Caco-2 (cell line): Measurements from ENCODE around the gene STK33. TPM values are rescaled to one million over a fixed set of nuclear protein-coding genes. Genes with fewer than 3 reads are reported as not detected.

Experiments used
- BruUV-seq: library from RNA; stranded (reverse); fragments of 400-500 nt; replicated peaks from 2 replicates; lab custom pipeline; 2021; lab: Mats Ljungman, UMichigan
- CTCF ChIA-PET: fragments of 300-600 bp; sonication (Branson Sonifier 250); formaldehyde crosslinking; loops from one replicate; lab custom pipeline; 2022; ENCODE audit warnings: antibody characterized with exemption; lab: Charles Lee
- POLR2A ChIA-PET: fragments of 300-600 bp; sonication (Branson Sonifier 250); formaldehyde crosslinking; loops from one replicate; lab custom pipeline; 2022; ENCODE audit warnings: antibody characterized with exemption; lab: Charles Lee
- DNase-seq, 2 experiments: peaks; one replicate each; pipeline versions ENCODE4 v3.0.0 to v3.0.0-alpha.2; 2020 to 2022
- H3K27me3 ChIP-seq: replicated peaks from 2 replicates; pipeline ENCODE4 v1.6.0; 2011; ENCODE audit warnings: low read length; ENCODE audit not compliant: control insufficient read depth, insufficient read depth
- H3K36me3 ChIP-seq: 2 replicates; pipeline ENCODE4 v1.5.1; 2011; ENCODE audit warnings: low read length; ENCODE audit not compliant: control insufficient read depth, insufficient read depth
- H3K4me1 ChIP-seq: fragments of 250-450 bp; sonication (Bioruptor Pico); 2 replicates; pipeline ENCODE4 v1.5.1; 2020; ENCODE audit warnings: mild to moderate bottlenecking
- H3K4me3 ChIP-seq: 2 replicates; pipeline ENCODE4 v1.5.1; 2011; ENCODE audit warnings: low read depth, mild to moderate bottlenecking, control low read depth, low read length
- H3K9me3 ChIP-seq: fragments of 250-450 bp; sonication (Bioruptor Pico); 2 replicates; pipeline ENCODE4 v1.5.1; 2020; ENCODE audit warnings: mild to moderate bottlenecking, moderate library complexity
- H3K27ac Mint-ChIP-seq: one replicate; pipeline ENCODE4 v1.8.0; 2022; ENCODE audit warnings: mixed read lengths; ENCODE audit not compliant: unreplicated experiment
- H3K27me3 Mint-ChIP-seq: one replicate; pipeline ENCODE4 v1.8.0; 2022; ENCODE audit warnings: mixed read lengths; ENCODE audit not compliant: insufficient read depth, unreplicated experiment
- H3K36me3 Mint-ChIP-seq: one replicate; pipeline ENCODE4 v1.8.0; 2022; ENCODE audit warnings: mild to moderate bottlenecking, mixed read lengths; ENCODE audit not compliant: insufficient read depth, unreplicated experiment
- H3K4me1 Mint-ChIP-seq: one replicate; pipeline ENCODE4 v1.8.0; 2022; ENCODE audit warnings: low read depth, mixed read lengths; ENCODE audit not compliant: unreplicated experiment
- H3K4me3 Mint-ChIP-seq: one replicate; pipeline ENCODE4 v1.8.0; 2022; ENCODE audit warnings: mild to moderate bottlenecking, moderate library complexity, mixed read lengths; ENCODE audit not compliant: unreplicated experiment
- H3K9me3 Mint-ChIP-seq: one replicate; pipeline ENCODE4 v1.8.0; 2022; ENCODE audit warnings: mixed read lengths; ENCODE audit not compliant: unreplicated experiment
- intact Hi-C: fragments of 100-400 bp; cut with micrococcal nuclease; formaldehyde crosslinking; loops from one replicate; pipeline ENCODE4 v1.10.0; 2022; ENCODE audit not compliant: unreplicated experiment
- total RNA-seq: library from RNA; stranded (reverse); gene quantifications from 2 replicates; pipeline ENCODE4 v1.2.3, GENCODE V29; 2022
- TF ChIP-seq, protein P1 (sequence below), 2 experiments: fragments of 200-600 bp in 1 of 2; IDR thresholded peaks; 1 replicate in 1 of 2; 2 replicates in 1 of 2; pipeline versions ENCODE4 v1.5.1 to v1.8.0; 2011 to 2022; ENCODE audit warnings: antibody characterized with exemption in 1 of 2, control low read depth in 1 of 2, inconsistent platforms in 1 of 2, low read depth in 1 of 2, low read length in 1 of 2, mild to moderate bottlenecking in 1 of 2, moderate library complexity in 1 of 2; ENCODE audit not compliant: insufficient read depth in 1 of 2, severe bottlenecking in 1 of 2, unreplicated experiment in 1 of 2

STK33 gene
- total RNA-seq, 1 experiment from 2014 or later = 0.98 TPM

DNA sequence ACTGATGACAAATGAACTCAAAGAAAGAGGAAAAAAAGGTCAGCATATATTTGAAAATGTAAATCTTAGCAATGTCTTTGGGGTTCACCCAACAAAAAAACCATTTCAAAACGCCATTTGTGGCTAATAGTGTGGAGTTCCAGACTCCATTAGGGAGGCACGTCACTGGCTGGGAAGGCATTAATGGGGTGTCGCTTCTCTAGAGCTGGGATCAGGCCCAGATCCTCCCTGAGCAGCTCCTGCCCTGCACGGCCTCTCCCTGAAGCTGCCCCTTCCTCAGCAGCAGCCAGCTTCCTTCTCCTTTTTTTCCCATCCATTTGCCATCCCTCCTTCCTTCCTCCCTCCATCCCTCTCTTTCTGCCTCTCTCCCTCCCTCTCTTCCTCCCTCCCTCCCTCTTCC is 231.5 kb downstream of the STK33 start:
- ChIA-PET POLR2A (no interaction called here), CTCF (no interaction called here)
- H3K27me3 ChIP-seq = peaks cover 1% of the 10 kb centered on the region
- intact Hi-C loops = no loop called here
- H3K36me3 Mint-ChIP-seq = no peaks in the 10 kb centered on the region
- BruUV-seq = no TSS peak
- no peaks in the 10 kb centered on the region for H3K4me1 Mint-ChIP-seq
- H3K9me3 Mint-ChIP-seq = no peaks in the 10 kb centered on the region
- no peaks in the 10 kb centered on the region for H3K36me3 ChIP-seq
- no peaks in the 10 kb centered on the region for H3K9me3 ChIP-seq
- H3K4me3 Mint-ChIP-seq = no peak overlapping the region
- DNase-seq = no peak
- H3K27ac Mint-ChIP-seq = no peak overlapping the region
- no peaks in the 10 kb centered on the region for H3K4me1 ChIP-seq
- H3K27me3 Mint-ChIP-seq = peaks cover 24% of the 10 kb centered on the region
- no peak overlapping the region for H3K4me3 ChIP-seq
- TF ChIP-seq, protein P1, sequence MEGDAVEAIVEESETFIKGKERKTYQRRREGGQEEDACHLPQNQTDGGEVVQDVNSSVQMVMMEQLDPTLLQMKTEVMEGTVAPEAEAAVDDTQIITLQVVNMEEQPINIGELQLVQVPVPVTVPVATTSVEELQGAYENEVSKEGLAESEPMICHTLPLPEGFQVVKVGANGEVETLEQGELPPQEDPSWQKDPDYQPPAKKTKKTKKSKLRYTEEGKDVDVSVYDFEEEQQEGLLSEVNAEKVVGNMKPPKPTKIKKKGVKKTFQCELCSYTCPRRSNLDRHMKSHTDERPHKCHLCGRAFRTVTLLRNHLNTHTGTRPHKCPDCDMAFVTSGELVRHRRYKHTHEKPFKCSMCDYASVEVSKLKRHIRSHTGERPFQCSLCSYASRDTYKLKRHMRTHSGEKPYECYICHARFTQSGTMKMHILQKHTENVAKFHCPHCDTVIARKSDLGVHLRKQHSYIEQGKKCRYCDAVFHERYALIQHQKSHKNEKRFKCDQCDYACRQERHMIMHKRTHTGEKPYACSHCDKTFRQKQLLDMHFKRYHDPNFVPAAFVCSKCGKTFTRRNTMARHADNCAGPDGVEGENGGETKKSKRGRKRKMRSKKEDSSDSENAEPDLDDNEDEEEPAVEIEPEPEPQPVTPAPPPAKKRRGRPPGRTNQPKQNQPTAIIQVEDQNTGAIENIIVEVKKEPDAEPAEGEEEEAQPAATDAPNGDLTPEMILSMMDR (IDR thresholded peaks at IDR 0.05; ENCODE audit: insufficient read depth in 1 of 2, low read depth in 1 of 2, low read length in 1 of 2, severe bottlenecking in 1 of 2, unreplicated experiment in 1 of 2) = no peak

DNA sequence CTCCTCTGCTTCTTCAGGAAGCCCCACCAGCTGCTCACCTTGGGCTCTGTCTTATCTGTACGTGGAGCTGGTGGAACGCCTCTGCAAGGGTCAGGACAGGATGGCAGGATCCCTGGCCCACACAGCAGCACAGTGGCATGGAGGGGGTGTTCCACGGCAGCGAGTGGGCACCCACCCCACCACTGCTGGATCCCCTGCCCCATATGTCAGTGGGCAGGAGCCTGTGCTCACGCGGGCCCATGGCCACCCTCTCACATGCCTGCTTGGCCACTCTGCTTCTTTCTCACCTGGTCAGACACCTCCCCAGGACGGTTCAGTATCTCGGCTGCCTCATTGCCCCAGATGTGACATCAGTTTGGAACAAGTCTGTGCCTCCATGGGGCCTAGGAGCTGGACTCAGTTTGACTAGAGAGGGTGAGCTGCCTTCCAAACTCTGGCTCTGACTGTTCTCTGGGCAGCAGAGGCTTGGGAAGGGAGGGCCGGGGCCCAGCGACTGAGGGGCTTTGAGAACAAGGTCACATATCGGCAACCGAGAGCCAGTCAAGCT is 232.3 kb downstream of the STK33 start:
- Mint-ChIP-seq H3K27me3 (peaks cover 24% of the 10 kb centered on the region), H3K4me1 (no peaks in the 10 kb centered on the region), H3K4me3 (no peak overlapping the region), H3K9me3 (no peaks in the 10 kb centered on the region), H3K27ac (no peak overlapping the region), H3K36me3 (no peaks in the 10 kb centered on the region)
- TF ChIP-seq, protein P1 (IDR thresholded peaks at IDR 0.05; ENCODE audit: insufficient read depth in 1 of 2, low read depth in 1 of 2, low read length in 1 of 2, severe bottlenecking in 1 of 2, unreplicated experiment in 1 of 2) = no peak
- H3K4me3 ChIP-seq = no peak overlapping the region
- ChIA-PET POLR2A (no interaction called here), CTCF (no interaction called here)
- no peak for DNase-seq
- BruUV-seq = no TSS peak
- H3K9me3 ChIP-seq = no peaks in the 10 kb centered on the region
- H3K4me1 ChIP-seq = no peaks in the 10 kb centered on the region
- no peaks in the 10 kb centered on the region for H3K36me3 ChIP-seq
- no peaks in the 10 kb centered on the region for H3K27me3 ChIP-seq
- intact Hi-C loops = no loop called here

DNA sequence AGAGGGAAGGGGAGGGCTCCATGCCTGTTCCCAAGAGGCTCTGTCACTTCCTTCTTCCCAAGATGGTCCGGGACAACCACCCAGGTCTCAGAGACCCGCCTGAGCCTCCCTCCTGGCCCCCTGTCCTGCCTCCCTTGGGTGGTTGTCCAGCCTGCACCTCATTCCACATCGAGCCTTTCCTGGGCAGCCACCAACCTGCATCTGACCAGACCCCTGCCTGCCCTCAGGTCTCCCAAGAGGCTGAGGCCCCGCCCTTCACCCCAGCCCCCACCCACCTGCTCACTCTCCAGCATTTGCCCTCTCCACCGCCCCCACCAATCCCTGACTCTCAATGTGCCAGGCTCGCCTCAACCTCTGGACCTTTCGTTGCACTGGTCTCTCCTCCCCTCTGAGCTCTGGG is 232.8 kb downstream of the STK33 start:
- ChIA-PET POLR2A (no interaction called here), CTCF (no interaction called here)
- no peaks in the 10 kb centered on the region for H3K36me3 Mint-ChIP-seq

More for the DNA sequence above, 232.8 kb downstream of the STK33 start:
- Histone ChIP-seq H3K9me3 (no peaks in the 10 kb centered on the region), H3K4me3 (no peak overlapping the region), H3K4me1 (no peaks in the 10 kb centered on the region), H3K36me3 (no peaks in the 10 kb centered on the region), H3K27me3 (no peaks in the 10 kb centered on the region)
- TF ChIP-seq, protein P1 (IDR thresholded peaks at IDR 0.05; ENCODE audit: insufficient read depth in 1 of 2, low read depth in 1 of 2, low read length in 1 of 2, severe bottlenecking in 1 of 2, unreplicated experiment in 1 of 2) = no peak
- DNase-seq = no peak
- no peaks in the 10 kb centered on the region for H3K9me3 Mint-ChIP-seq
- no peaks in the 10 kb centered on the region for H3K4me1 Mint-ChIP-seq
- no TSS peak for BruUV-seq
- no peak overlapping the region for H3K27ac Mint-ChIP-seq
- intact Hi-C loops = no loop called here
- no peak overlapping the region for H3K4me3 Mint-ChIP-seq
- peaks cover 24% of the 10 kb centered on the region for H3K27me3 Mint-ChIP-seq
